Ecto neural progenitor cell (in vitro differentiated cells): ENCODE data around the gene GPR84.
A peak's percentile ranks its signal among the peaks of the same experiment; 100 is the strongest.
"Not testable (repeated sequence)": the region's sequence is repeated elsewhere in the genome, so short reads cannot be mapped to it uniquely, and the experiment has no call there.

Experiments
- DNase-seq: peaks from one replicate; pipeline ENCODE4 v3.0.0-alpha.2; 2018; ENCODE audit warnings: low spot score

GPR84 gene

DNA sequence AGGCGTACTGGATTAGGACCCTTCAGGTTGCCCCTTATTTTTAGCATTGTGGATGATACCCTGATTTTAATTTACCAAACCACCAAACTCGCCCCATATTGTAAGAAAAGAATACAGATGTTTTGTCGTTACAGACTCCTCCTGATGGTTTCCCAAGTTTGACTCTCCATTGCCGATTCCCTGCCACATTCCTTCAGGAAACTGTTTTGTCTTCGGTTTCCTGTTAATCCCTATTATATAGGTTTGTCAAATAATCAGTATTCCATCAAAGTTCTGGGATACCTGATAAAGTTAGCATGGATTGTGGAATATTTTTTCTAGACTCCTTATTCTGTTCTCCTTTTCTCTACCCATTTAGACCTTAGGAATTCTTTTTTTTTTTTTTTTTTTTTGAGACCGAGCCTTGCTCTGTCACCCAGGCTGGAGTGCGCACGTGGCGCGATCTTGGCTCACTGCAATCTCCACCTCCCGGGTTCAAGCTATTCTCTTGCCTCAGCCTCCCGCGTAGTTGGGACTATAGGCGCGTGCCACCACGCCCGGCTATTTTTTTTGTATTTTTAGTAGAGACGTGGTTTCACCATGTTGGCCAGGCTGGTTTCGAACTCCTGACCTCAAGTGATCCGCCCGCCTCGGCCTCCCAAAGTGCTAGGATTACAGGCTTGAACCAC, 38.7 kb downstream of the GPR84 start:
- DNase-seq: not testable (repeated sequence)

DNA sequence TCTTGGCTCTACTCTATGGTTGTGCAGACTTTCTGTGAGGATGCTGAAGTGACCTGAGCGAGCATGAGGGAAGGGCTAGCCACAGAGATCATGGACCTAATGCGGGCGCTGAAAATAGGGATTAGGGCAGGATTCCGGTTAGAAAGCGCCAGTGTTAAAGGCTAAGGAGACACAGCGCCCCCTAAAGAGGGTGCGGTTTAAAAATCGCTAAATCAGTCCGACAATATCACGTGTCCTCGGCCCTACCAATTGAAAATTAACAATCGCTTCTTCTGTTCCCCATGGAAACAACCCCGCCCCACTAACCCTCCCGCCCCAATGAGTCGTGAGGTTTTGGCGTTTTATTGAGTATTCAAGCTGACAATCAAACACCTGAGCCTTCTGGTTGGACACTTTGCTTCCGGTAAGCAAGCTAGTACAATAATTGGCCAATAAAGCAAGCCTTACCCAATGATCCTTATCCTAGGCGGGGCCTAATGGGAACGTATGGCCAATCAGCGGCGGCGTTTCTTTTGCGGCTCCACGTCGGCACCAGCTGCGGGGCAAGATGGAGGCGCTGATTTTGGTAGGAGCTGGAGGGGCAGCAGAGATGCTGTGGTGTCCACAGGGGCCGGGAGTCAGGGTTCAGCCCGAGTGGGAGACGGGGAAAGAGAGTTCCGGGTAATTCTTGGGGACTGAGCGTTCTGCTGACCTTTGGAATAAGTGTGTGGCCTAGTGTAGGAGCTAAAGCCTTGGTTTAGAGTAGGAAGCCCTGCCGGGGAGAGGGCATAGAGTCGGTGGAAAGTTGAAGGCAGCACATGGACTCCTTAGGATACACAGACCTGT, 39.5 kb downstream of the GPR84 start, which contains the start of gene COPZ1:
Gene COPZ1 (plus strand): TSS at position 515 of the 825 bp plus-strand sequence. CDS start 33 bp downstream, at position 548.
- peak; percentile 98 for DNase-seq

DNA sequence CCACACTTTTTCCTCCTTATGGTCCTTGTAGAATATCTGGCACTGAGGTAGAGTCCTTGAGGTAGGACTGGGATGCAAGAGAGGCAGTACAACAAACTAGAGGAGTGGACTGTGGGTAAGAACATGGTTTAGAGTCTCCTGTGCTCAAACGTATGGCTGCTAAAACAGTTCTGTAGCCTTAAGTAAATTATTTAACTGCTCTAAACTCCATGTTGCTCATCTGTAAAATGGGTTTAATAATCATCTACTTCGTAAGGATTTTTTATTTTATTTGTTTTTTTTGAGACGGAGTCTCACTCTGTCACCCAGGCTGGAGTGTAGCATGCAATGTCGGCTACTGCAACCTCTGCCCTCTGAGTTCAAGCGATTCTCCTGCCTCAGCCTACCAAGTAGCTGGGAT, 42.9 kb downstream of the GPR84 start:
- DNase-seq: no peak
